Testis (tissue), 3 donors: ENCODE measurements around the gene FMO2. TPM values are rescaled to one million over a fixed set of nuclear protein-coding genes. Genes with fewer than 3 reads are reported as not detected.

ENCODE experiments used
- DNase-seq: peaks from one replicate; pipeline ENCODE4 v3.0.0-alpha.2; 2019
- H3K27ac ChIP-seq, 2 donors: fragments of 200-600 bp; sonication (generic); one replicate each; pipeline ENCODE4 v1.5.1; 2019
- H3K27me3 ChIP-seq: fragments of 200-600 bp; sonication (generic); one replicate; pipeline ENCODE4 v1.5.1; 2019
- H3K36me3 ChIP-seq: fragments of 200-600 bp; sonication (generic); one replicate; pipeline ENCODE4 v1.5.1; 2017; ENCODE audit warnings: low read depth; ENCODE audit errors: missing control alignments
- H3K4me1 ChIP-seq: fragments of 200-600 bp; sonication (generic); one replicate; pipeline ENCODE4 v1.5.1; 2019
- H3K4me3 ChIP-seq, 2 donors: fragments of 200-600 bp; sonication (generic); one replicate each; pipeline ENCODE4 v1.5.1; 2017 to 2019
- H3K9me3 ChIP-seq: fragments of 200-600 bp; sonication (generic); one replicate; pipeline ENCODE4 v1.5.1; 2017
- POLR2A ChIP-seq: fragments of 450-650 bp; IDR thresholded peaks from one replicate; pipeline ENCODE4 v1.6.1; 2017; ENCODE audit warnings: antibody characterized with exemption, mild to moderate bottlenecking, moderate library complexity
- WGBS, 2 donors: methylation state at CpG; one replicate each; pipeline ENCODE4 v1.1.5; 2018; 5-methylcytosine and 5-hydroxymethylcytosine counted together
- intact Hi-C: fragments of 100-400 bp; cut with DNase I; formaldehyde crosslinking; loops from one replicate; pipeline ENCODE4 v1.15.1; 2023; ENCODE audit warnings: low total_unique reads
- polyA plus RNA-seq: library from polyadenylated mRNA; stranded (reverse); fragments of 350-450 nt; fragmentation: Illumina TruSeq; extraction: RNeasy Lipid Tissue Mini Kit (QIAGEN cat#74804); gene quantifications from one replicate; pipeline ENCODE4 v1.2.3, GENCODE V29; 2014; ENCODE audit warnings: low read depth, low replicate concordance; ENCODE audit not compliant: insufficient read depth
- total RNA-seq, 2 donors: library from RNA; depleted of rRNA; stranded (reverse); fragments of >200 nt; gene quantifications; one replicate each; pipeline ENCODE4 v1.2.3, GENCODE V29; 2016
- TF ChIP-seq, protein P1 (sequence below), 3 experiments: fragments of 450-650 bp in 2 of 3; fragments of 200-600 bp in 1 of 3; sonication (generic) in 1 of 3; IDR thresholded peaks; one replicate each; pipeline ENCODE4 v1.5.1; 2016 to 2019; ENCODE audit warnings: antibody characterized with exemption in 3 of 3, mild to moderate bottlenecking in 2 of 3, moderate library complexity in 1 of 3

Gene FMO2
- total and polyA plus RNA-seq, 3 donors from 2014 or later, result 2.5 to 3.4 (median 3.2) TPM

DNA sequence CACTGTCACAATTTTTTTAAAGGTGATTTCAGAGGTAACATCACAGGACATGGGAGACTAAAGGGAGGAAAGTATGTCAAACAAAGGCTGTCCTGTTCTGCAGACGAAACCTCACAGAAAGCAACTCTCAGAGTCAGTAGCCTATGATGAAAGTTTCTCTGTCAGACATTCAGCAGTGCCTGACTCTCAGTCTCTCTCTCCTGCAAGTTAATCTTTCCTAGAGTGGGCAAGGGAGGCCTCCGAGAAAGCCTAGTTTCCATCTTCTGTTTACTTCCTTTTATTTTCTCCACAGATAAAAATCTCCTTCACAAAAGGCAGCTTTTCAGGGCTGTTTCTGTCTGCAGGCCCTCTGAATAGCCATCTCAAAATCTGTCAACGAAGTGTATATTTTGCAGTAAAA, 24.9 kb upstream of the FMO2 start:
- Histone ChIP-seq H3K9me3 (no peaks in the 10 kb centered on the region), H3K4me3 (no peak overlapping the region), H3K36me3 (no peaks in the 10 kb centered on the region), H3K27ac (no peak overlapping the region), H3K4me1 (peaks cover 8% of the 10 kb centered on the region), H3K27me3 (no peaks in the 10 kb centered on the region)
- DNase-seq, result no peak
- 51 to 56% methylated on average over 3 of the region's 3 CpGs for WGBS, 2 donors
- intact Hi-C loops, result no loop called here
- TF ChIP-seq, protein P1, sequence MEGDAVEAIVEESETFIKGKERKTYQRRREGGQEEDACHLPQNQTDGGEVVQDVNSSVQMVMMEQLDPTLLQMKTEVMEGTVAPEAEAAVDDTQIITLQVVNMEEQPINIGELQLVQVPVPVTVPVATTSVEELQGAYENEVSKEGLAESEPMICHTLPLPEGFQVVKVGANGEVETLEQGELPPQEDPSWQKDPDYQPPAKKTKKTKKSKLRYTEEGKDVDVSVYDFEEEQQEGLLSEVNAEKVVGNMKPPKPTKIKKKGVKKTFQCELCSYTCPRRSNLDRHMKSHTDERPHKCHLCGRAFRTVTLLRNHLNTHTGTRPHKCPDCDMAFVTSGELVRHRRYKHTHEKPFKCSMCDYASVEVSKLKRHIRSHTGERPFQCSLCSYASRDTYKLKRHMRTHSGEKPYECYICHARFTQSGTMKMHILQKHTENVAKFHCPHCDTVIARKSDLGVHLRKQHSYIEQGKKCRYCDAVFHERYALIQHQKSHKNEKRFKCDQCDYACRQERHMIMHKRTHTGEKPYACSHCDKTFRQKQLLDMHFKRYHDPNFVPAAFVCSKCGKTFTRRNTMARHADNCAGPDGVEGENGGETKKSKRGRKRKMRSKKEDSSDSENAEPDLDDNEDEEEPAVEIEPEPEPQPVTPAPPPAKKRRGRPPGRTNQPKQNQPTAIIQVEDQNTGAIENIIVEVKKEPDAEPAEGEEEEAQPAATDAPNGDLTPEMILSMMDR (IDR thresholded peaks at IDR 0.05), result no peak
- no peak for TF ChIP-seq POLR2A

DNA sequence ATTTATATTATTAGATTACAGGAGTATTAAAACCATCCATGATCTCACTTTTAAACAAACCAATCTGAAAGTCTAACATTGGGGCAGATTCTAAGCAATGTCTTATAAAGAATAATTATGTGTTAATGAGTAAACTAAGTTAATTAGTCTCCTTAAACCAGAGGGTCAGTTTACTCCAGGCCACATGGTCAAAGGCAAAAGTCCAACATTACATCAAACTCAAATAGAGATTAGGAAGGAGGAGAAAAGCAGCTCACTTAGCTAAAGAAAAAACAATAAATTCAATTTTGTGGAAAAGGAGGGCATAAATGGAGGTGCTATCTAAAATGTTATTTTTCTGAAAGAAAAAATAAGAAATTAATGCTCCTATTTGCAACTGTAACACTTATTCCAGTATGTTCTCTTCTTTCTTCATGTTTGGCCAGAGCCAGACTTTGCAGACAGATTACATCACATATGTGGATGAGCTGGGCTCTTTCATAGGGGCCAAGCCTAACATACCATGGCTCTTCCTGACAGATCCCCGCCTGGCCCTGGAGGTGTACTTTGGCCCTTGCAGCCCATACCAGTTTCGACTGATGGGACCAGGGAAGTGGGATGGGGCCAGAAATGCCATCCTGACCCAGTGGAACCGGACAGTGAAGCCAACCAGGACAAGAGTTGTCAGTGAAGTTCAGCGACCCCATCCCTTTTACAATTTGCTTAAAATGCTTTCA, 24.3 kb upstream of the FMO2 start:
- Histone ChIP-seq H3K27ac (no peak overlapping the region), H3K4me3 (no peak overlapping the region), H3K27me3 (no peaks in the 10 kb centered on the region), H3K9me3 (no peaks in the 10 kb centered on the region), H3K36me3 (no peaks in the 10 kb centered on the region), H3K4me1 (peaks cover 8% of the 10 kb centered on the region)
- WGBS, 2 donors, result 90 to 95% methylated on average over 4 of the region's 4 CpGs
- intact Hi-C loops, result no loop called here
- TF ChIP-seq, protein P1 (IDR thresholded peaks at IDR 0.05), result no peak
- no peak for TF ChIP-seq POLR2A
- DNase-seq, result no peak

DNA sequence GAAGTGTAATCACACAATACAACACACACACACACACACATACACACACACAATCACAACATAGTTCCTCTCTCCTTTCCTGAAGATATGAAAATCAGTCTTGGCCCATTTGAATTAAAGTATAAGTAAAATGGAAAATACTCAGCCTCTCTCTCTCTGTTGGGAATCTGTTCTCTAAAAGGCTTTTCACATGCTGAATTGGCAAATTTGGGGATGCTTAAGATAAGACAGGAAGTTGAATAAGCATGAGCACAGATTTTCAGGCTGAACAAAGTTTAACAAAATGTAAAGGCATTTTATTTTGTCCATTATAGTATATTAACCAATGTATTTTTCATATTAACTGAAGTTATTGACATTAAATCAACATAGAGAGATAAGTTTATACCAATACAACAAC, 23.7 kb upstream of the FMO2 start:
- Histone ChIP-seq H3K4me3 (no peak overlapping the region), H3K9me3 (no peaks in the 10 kb centered on the region), H3K4me1 (peaks cover 8% of the 10 kb centered on the region), H3K36me3 (no peaks in the 10 kb centered on the region), H3K27me3 (no peaks in the 10 kb centered on the region), H3K27ac (no peak overlapping the region)
- no peak for DNase-seq
- intact Hi-C loops, result no loop called here
- TF ChIP-seq, protein P1 (IDR thresholded peaks at IDR 0.05), result no peak
- TF ChIP-seq POLR2A, result no peak

DNA sequence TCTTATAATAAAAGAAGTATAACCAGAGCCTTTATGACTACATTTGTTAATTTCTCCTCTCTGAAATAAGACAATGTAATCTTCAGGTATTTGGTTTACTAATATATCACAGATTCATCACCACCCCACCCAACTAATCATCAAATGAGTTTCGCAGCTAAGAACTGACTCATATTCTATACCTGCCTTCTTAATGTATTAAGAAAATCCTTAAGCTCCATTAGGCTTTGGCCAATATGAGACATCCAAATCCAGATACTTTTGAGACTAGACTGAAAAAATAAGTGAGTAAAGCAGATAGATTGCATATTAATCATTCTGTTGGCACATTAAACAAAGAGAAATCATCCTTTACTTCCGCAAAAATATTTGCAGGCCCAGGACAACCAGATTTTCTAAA, 18.7 kb upstream of the FMO2 start:
- Histone ChIP-seq H3K4me3 (no peak overlapping the region), H3K9me3 (no peaks in the 10 kb centered on the region), H3K36me3 (no peaks in the 10 kb centered on the region), H3K4me1 (peaks cover 10% of the 10 kb centered on the region), H3K27me3 (no peaks in the 10 kb centered on the region), H3K27ac (no peak overlapping the region)
- TF ChIP-seq, protein P1 (IDR thresholded peaks at IDR 0.05), result no peak
- no peak for TF ChIP-seq POLR2A
- intact Hi-C loops, result no loop called here
- no peak for DNase-seq
- 89 to 96% methylated on average over 2 of the region's 2 CpGs for WGBS, 2 donors

DNA sequence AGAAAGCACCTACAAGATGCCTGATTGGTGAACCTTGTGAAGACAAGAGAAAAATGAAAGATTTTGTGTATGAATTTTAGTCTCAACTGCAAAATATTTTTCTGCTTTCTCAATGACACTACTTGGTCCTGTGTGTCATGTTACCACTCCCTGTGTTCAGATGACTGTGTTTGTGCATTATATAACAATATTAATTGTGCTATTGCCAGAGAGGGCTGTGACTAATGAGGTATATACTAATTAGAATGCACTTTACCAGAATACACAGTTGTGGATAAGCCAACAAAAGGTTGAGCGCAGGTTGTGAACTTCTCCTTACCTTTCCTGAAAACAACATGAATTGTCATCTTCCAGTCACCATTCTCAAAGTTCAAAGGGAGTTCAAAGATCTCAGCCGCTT, 17.3 kb upstream of the FMO2 start:
- H3K27me3 ChIP-seq, result no peaks in the 10 kb centered on the region
- 91 to 100% methylated on average over 2 of the region's 2 CpGs for WGBS, 2 donors
- TF ChIP-seq POLR2A, result no peak
- TF ChIP-seq, protein P1 (IDR thresholded peaks at IDR 0.05), result no peak
- H3K36me3 ChIP-seq, result no peaks in the 10 kb centered on the region
- H3K9me3 ChIP-seq, result no peaks in the 10 kb centered on the region
- peaks cover 10% of the 10 kb centered on the region for H3K4me1 ChIP-seq
- DNase-seq, result no peak
- no peak overlapping the region for H3K27ac ChIP-seq
- intact Hi-C loops, result no loop called here
- no peak overlapping the region for H3K4me3 ChIP-seq
